Effector CD8-positive, alpha-beta T cell (primary cell): ENCODE measurements around the gene TMEM50B.
A peak's percentile ranks its signal among the peaks of the same experiment; 100 is the strongest.
"Not testable (repeated sequence)": the region's sequence is repeated elsewhere in the genome, so short reads cannot be mapped to it uniquely, and the experiment has no call there.

Experiments
- DNase-seq: peaks from one replicate; lab custom pipeline; 2025; lab: John Stamatoyannopoulos, UW

TMEM50B gene

GRCh38 chr21:33428669-33429068 lies 51.1 kb downstream of the TMEM50B start:
- DNase-seq = no peak

DNA sequence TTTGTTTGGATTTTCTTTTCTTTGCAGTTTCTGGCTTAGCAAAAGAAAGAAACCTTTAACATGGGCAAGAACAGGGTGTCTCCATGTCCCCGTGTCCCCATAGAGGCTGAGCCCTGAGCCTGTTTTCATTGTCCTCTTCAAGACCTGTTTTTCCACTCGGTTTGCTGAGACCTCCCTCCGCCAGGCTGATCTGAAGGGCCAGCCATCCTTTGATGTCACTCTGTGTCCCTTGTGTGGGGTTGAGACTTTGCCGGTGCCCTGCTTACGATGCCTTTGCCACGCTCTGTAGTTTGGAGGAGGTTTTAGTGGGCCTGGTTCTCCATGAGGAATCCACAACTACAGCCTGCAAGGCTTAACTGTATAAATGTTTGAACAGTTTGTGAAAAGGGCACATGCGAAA lies 52.7 kb downstream of the TMEM50B start:
- no peak for DNase-seq

DNA sequence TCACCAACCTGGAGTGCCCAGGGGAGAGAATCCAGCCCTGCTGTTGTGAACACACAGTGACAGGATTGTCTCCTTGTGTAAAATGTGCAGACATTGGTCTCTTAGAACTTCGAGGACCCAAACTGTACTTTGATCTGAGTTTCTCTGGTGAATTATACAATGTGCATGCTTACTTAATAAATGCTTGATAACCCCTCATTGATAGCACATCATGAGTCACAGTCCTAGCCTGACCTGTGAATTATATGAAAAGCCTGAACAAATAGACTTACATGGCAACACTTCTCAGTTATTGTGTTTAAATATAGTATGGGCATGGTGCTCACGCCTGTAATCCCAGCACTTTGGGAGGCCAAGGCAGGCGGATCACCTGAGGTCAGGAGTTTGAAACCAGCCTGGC lies 53.9 kb downstream of the TMEM50B start:
- DNase-seq = no peak

GRCh38 chr21:33424214-33424613 lies 55.6 kb downstream of the TMEM50B start:
- DNase-seq = no peak

GRCh38 chr21:33421713-33422393 lies 57.9 kb downstream of the TMEM50B start:
- DNase-seq = no peak

DNA sequence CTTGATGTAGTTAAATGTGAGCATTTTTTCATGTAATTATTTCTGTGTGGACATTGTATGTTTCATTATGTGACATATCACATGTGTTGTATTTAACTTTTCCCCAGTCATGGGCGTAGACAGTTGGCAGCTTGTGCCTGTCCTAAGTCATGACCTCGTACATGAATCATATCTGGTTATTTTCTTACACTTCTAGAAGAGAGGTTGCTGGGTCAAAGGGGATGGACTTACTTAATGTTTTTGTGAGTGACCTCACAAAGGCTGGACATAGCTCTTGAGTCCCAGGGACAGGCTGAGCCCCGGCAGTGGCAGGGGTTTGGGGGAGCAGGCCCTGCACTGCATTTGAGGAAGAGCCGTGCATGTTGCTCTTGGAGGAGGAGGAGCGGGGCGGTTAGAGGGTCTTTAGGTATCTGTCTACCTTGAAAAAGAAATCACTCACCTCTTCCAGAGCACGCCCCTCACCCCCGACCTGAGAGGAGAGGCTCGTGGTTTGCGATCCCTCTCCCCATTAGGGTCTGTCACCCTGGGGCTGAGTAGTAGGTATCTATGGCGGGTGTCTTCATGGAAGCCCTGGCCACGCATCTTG lies 60.1 kb downstream of the TMEM50B start:
- no peak for DNase-seq

- DNase-seq = no peak
These were observed 61.1 kb downstream of the TMEM50B start for GRCh38 chr21:33418691-33419090.

DNA sequence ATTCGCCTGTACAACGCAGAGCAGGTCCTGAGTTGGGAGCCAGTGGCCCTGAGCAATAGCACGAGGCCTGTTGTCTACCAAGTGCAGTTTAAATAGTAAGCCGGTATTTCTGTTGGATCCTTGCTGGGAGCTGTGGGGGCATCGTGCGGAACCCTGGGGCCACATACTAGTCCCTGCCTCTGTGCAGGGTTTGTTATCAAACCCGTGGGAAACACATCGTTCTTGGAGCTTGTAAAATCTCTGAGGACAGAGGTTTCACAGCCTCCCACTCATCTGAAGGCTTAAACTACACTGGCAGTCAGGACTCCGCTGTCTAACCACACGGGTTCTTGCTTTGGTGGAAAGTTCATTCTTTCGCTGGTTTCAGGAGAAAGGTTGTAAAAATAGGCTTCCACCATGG lies 64.8 kb downstream of the TMEM50B start:
- no peak for DNase-seq

GRCh38 chr21:33414068-33414467 lies 65.7 kb downstream of the TMEM50B start:
- DNase-seq = no peak

- DNase-seq = no peak
These were observed 66.8 kb downstream of the TMEM50B start for GRCh38 chr21:33412832-33413519.

GRCh38 chr21:33412439-33412831 lies 67.3 kb downstream of the TMEM50B start:
- not testable (repeated sequence) for DNase-seq

DNA sequence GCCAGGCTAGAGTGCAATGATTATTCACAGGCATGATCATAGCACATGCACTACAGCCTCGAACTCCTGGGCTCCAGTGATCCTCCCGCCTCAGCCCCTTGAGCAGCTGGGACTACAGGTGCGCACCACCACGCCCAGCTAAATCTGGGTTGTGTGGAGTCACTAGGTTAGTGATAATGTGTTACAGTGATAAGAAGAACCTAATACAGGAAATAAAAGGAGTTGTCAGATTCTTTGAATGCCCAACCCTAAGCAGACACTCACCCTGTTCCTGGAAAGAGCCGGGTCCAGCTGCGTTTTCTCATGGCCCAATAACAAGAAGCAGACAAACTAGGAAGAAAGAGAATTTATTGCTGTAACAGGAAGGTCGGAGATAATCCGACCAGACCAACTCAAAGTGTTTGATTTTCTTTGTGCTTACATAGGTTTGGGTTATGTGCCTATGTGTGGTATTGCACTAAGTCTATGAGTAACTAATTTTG lies 67.8 kb downstream of the TMEM50B start:
- no peak for DNase-seq

- DNase-seq = no peak
These were observed 73.3 kb downstream of the TMEM50B start for GRCh38 chr21:33406493-33406892.

DNA sequence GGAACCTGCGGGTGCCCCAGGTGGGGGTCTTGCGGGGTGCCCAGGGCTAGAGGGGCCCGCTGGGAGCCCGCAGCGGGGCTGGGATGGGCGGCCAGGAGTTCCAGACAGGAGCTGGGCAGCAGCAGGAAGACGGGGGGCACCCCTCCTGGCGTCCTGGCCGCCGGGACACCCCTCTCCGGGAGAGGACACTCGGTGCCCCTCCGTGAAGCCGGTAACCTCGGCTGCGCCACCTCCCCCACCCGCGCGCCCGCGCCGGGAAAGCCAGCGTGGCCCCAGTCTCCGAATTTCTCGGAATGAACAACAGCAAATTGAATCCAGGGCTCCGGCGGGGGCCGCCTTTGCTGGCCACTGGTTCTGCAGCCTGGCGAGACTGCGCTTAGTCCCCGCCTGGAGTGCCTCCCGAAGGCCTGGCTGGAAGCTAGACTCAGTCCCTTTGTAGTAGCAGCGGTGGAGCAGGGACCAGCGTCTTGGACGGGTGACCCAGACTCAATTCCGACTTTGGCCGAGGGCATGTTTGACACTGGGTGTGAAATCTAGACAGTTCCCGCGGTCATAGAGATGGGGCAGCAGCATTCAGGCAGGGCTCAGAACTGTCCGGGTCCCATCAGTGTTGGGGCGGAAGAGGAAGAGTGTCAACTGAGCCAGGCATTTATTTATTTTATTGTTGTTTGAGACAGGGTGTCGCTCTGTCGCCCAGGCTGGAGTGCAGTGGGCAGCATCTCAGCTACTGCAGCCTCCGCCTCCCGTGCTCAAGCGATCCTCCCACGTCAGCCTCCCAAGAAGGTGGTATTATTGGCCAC lies 75.8 kb downstream of the TMEM50B start:
- DNase-seq = no peak

DNA sequence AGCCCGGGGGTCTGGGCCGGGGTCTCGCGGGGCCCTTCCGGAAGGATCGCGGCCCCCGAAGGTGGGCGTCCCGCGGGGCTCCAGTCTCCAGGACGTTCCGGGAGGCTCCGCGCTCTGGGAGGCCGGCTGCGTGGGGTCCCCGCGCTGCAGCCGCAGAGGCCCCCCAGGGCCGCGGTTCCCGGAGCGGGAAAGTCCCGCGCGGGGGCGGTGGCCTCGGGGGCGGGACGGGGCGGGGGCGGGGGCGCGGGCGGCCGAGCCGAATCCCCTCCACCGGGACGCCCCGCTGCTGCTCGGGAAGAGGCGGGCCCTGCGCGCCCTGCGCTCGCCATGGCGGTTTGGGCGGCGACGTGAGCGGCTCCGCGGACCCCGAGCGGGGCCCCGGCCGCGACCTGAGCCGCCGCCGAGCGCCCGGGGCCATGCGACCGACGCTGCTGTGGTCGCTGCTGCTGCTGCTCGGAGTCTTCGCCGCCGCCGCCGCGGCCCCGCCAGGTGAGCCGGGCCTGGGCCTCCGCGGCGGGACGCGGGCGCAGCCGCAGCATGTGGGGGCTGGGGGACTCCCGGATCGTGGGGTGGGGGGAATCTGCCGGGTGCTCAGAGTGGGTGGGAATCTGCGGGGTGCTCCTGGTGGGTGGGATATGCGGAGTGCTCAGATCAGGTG lies 76.5 kb downstream of the TMEM50B start, which contains the start of gene IFNGR2:
Gene IFNGR2 (plus strand): TSS at position 286 of the 658 bp plus-strand sequence. CDS start 131 bp downstream, at position 417.
- peak; percentile 42 for DNase-seq

DNA sequence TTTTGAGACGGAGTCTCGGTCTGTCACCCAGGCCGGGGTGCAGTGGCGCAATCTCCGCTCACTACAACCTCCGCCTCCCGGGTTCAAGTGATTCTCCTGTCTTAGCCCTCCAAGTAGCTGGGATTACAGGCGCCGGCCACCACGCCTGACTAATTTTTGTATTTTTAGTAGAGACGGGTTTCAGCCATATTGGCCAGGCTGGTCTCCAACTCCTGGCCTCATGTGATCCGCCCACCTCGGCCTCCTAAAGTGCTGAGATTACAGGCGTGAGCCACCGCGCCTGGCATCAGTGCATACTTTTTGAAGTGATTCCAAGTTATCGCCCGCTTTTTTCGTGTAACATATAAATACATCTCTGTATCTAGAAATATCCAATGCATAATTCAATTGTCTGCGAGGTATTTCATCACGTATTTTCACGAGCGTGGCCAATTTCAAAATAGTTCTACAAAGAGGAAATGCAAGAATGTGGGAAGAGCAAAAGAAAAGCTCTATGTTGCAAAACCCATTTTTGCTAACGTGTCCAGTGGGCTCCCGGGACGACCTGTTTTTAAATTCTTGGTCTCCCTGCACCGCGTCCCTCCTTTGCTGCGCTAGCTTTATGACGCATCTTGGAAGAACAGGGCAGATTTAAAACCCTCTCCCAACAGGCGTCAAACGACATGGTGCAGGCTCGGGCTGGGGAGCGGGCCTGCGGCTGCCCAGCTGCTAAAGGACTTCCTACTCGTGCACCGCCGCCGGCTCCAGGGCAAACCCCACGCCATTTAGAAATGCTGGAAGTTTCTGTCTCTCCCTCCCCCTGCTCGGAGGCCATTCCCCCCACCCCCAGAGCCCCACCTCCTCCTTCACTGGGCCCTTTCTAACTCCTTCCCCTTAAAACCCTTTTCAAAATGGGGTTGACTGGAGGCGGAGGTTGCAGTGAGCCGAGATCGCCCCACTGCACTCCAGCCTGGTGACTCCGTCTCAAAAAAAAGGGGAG lies 77.5 kb downstream of the TMEM50B start:
- DNase-seq = no peak

DNA sequence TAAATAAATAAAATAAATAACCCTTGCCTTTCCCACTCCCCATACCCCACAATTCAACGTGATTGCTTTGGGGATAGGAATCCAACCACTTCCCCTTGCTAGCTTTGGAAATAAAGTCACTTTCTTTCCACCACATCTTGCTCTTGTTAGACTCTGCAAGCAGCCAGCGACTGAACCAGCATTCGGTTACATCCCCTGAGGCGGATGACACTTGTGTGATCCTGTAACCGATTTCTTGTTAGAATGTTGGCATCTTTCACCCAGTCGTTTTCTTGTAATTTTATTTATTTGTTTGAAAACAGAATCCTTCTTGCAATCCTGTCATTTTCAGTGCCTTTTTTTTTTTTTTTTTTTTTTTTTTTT lies 78.2 kb downstream of the TMEM50B start:
- no peak for DNase-seq
